Measurements from ENCODE around the gene SLC25A30.
"Not testable (repeated sequence)": the region's sequence is repeated elsewhere in the genome, so short reads cannot be mapped to it uniquely, and the experiment has no call there.

SLC25A30 gene

DNA sequence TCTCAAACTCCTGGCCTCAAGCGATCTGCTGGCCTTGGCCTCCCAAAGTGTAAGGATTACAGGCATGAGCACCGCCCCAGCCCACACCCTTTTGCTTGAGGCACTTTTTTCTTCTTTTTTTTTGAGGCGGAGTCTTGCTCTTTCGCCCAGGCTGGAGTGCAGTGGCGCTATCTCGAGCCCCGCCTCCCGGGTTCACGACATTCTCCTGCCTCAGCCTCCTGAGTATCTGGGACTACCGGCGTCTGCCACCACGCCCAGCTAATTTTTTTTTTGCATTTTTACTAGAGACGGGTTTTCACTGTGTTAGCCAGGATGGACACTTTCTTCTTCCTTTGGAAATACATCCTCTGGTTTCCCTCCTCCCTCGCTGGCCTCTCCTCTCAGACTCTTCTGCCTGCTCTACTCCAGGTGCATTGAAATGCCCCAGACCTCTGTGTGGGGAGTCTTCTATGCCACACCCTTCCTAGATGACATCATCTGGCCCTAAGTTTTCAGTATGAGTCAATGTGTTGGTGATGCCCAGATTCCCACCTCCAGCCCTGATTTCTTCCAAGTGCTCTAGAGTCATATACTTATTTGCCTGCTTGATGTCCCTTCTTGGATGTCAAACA lies 56.5 kb downstream of the SLC25A30 start:
- DNase-seq: no peak

DNA sequence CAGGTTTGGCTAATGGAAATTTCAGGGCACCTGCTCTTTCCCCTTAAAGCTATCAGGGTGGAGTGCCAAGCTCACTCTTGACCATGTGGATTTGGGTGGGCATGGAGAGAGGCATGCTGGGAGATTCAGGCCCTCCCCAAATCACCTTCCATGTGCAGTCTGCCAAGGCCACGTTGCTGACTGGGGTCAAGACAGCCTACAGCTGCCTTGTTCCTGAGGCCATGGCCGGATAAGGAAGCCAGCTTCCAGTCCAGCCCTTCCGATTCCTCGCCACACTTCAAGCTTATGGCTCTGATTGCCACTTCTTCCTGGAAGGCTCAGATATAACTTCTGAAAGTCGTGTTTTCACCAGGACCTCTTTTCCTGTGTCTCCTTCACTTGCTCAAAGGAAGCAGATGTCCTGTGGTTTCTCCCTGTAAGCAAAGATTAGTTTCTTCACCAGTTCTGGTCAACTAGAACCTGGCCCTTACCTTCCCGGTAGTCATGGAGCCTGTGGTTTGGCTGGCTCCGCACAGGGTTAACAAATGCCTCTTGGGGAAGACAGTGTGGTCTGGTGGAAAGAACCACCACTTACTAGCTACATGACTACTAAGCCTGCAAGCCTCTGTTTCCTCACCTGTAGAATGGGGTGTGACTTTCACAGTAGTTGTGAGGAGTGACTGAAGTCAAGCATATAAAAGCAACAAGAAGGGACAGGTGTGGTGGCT lies 61.1 kb downstream of the SLC25A30 start:
- no peak for DNase-seq

DNA sequence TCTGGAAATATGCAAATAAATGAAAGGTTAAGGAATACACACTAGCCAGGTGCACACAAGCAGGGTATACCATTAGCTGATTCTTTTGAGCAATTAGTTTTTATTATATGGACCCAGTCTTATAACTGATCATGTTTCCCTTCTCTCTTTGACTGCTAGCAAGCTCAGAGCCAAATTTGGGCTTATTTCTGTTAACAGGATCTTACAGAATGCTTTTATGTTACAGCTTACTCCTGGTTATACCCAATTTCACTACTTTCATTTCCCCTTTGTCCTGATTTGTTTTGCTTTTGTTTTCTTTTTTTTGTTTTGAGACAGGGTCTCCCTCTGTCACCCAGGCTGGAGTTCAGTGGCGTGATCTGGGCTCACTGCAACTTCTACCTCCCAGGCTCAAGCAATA lies 64.3 kb downstream of the SLC25A30 start:
- no peak for DNase-seq

DNA sequence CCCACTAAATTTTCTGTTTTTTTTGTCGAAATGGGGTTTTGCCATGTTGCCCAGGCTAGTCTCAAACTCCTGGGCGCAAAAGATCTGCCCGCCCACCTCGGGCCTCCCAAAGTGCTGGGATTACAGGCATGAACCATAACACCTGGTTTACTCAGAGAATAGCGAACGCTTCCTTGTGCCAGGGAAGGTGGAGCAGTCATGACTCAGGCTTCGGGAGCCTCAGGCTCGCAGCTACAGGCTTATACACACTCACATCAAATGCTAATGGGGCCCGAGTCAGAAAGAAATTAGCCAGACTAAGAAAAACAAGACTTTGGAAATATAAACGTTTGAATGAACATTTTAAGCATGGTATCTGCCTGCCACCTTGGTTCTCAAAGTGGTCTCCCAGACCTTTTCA lies 66.1 kb downstream of the SLC25A30 start:
- DNase-seq: no peak

DNA sequence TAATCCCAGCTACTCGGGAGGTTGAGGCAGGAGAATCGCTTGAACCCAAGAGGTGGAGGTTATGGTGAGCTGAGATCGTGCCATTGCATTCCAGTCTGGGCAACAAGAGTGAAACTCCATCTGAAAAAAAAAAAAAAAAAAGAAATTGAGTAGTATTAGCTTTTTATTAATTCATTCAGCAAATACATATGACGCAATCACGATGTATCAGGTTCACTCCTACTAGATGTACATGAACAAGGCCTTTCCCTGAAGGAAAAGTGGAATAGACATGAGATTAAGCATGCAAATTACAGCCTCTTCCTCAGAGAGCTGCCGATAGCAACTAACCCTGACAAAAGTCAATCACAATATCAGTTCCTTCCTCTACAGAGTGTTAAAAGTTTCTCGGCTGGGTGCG lies 68.0 kb downstream of the SLC25A30 start:
- DNase-seq: no peak

DNA sequence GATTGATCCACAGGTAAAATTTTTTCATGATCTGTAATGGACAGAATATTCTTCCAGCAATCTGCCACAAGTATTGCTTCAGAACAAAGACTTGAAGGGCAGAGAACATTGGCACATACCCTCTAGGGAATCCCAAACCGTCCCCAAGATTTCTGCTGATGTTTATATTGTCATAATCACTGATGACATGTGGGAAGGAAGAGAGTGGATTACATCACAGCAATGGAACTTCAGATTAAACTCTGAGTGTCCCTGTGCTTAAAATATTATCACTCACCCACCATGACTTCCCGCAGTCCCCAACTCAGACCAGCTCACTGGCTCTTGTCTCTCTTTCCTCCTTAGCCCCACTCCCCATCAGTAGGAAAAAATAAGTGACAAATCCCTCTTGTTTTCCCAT lies 68.7 kb downstream of the SLC25A30 start:
- no peak for DNase-seq

DNA sequence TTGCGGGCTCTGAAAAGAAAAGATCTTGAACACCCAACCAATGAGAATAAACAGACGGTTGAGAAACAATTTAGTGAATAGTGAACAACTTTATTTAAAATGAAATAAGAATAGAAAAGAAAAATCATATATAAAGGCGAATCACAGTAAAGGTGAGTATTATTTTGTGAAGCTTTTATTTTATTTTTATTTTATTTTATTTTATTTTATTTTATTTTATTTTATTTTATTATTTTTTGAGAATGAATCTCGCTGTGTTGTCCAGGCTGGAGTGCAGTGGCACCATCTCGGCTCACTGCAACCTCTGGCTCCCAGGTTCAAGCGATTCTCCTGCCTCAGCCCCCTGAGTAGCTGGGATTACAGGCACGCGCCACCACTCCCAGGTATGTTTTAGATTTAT lies 74.1 kb downstream of the SLC25A30 start:
- not testable (repeated sequence) for DNase-seq
